ENCODE measurements around the gene PFKL. TPM values are rescaled to one million over a fixed set of nuclear protein-coding genes. Genes with fewer than 3 reads are reported as not detected.

The PFKL gene
- total and polyA plus RNA-seq, 2 experiments from 2014 or later: 40.3 to 106 TPM

GRCh38 chr21:44329971-44330681 lies 30.3 kb downstream of the PFKL start (continued):
- TF ChIP-seq CTCF (conservative IDR thresholded peaks at IDR 0.05; ENCODE audit: low read depth in 2 of 2): no peak
- no peak for TF ChIP-seq JUNB (IDR thresholded peaks at IDR 0.05; ENCODE audit: unreplicated experiment)
- TF ChIP-seq REST (IDR thresholded peaks at IDR 0.05; ENCODE audit: unreplicated experiment): no peak

- H3K27ac Mint-ChIP-seq: no peak overlapping the region
- peak; percentile 4; the same call in 2 of the 3 replicates for ATAC-seq
- no peak for TF ChIP-seq CTCF (conservative IDR thresholded peaks at IDR 0.05; ENCODE audit: low read depth in 2 of 2)
- no peak for TF ChIP-seq CREB1 (CRISPR knock-in tag; IDR thresholded peaks at IDR 0.05; ENCODE audit: low read depth)
- TF ChIP-seq JUNB (IDR thresholded peaks at IDR 0.05; ENCODE audit: unreplicated experiment): no peak
- no peak for TF ChIP-seq POLR2AphosphoS5 (IDR thresholded peaks at IDR 0.05; ENCODE audit: low read depth)
- no peak for TF ChIP-seq EZH2 (IDR thresholded peaks at IDR 0.05; ENCODE audit: low read depth, unreplicated experiment)
- no peak for TF ChIP-seq ZNF462 (CRISPR knock-in tag; IDR thresholded peaks at IDR 0.05)
- TF ChIP-seq NANOG (IDR thresholded peaks at IDR 0.05; ENCODE audit: borderline replicate concordance): no peak
- TF ChIP-seq EZH2phosphoT487 (IDR thresholded peaks at IDR 0.05; ENCODE audit: unreplicated experiment): no peak
- TF ChIP-seq ZNF331 (CRISPR knock-in tag; IDR thresholded peaks at IDR 0.05; ENCODE audit: low read depth): no peak
Observed at GRCh38 chr21:44330698-44331097, 30.8 kb downstream of the PFKL start.

More at GRCh38 chr21:44330698-44331097, 30.8 kb downstream of the PFKL start:
- H3K4me2 ChIP-seq: no peak overlapping the region
- no peak overlapping the region for H3K4me3 ChIP-seq
- H2AFZ ChIP-seq: no peak overlapping the region
- no peaks in the 10 kb centered on the region for H3K27me3 ChIP-seq (ENCODE audit: insufficient read depth)
- H3K9me2 ChIP-seq (ENCODE audit: insufficient read depth): no peaks in the 10 kb centered on the region
- Mint-ChIP-seq H3K4me3 (no peak overlapping the region), H3K9me3 (no peaks in the 10 kb centered on the region), H3K4me1 (no peaks in the 10 kb centered on the region), H3K36me3 (ENCODE audit: low read depth) (no peaks in the 10 kb centered on the region; the same call in 2 of the 3 replicates), H3K27me3 (ENCODE audit: insufficient read depth, low read depth, poor library complexity) (peaks cover 3% of the 10 kb centered on the region)
- DNase-seq (ENCODE audit: low spot score): no peak
- H3F3A ChIP-seq (replicated peaks; ENCODE audit: low read depth): no peaks in the 10 kb centered on the region
- H3K4me1 ChIP-seq (ENCODE audit: insufficient read depth): no peaks in the 10 kb centered on the region
- no peaks in the 10 kb centered on the region for H3K79me2 ChIP-seq (replicated peaks; ENCODE audit: insufficient read depth)
- no peaks in the 10 kb centered on the region for H4K20me1 ChIP-seq (replicated peaks; ENCODE audit: insufficient read depth)
- no peak overlapping the region for H3K27ac ChIP-seq (ENCODE audit: low read depth)
- H3K36me3 ChIP-seq (ENCODE audit: insufficient read depth): no peaks in the 10 kb centered on the region
